SK-N-SH treated with all-trans-retinoic acid at 6 μM for 48 hours (cell line): ENCODE data around the gene RAB11FIP2.

Experiments
- ATAC-seq: fragments of 200-7000 bp; cut with Tn5 transposase; 3 replicates; pipeline ENCODE4 v1.9.1; 2020; ENCODE audit warnings: mild to moderate bottlenecking, moderate library complexity
- ARNTL ChIP-seq: fragments of 450-650 bp; formaldehyde crosslinking; IDR thresholded peaks from 2 replicates; pipeline ENCODE4 v1.5.0; 2020; ENCODE audit warnings: low read depth, mild to moderate bottlenecking, moderate library complexity, borderline replicate concordance
- BACH2 ChIP-seq: fragments of 250-450 bp; sonication (Bioruptor Pico); IDR thresholded peaks from 2 replicates; pipeline ENCODE4 v1.9.0; 2021; ENCODE audit warnings: mild to moderate bottlenecking, borderline replicate concordance
- CSDC2 ChIP-seq: fragments of 250-450 bp; sonication (Bioruptor Pico); IDR thresholded peaks from 2 replicates; pipeline ENCODE4 v1.5.0; 2020; ENCODE audit warnings: mild to moderate bottlenecking, moderate library complexity
- ESRRG ChIP-seq: fragments of 250-450 bp; sonication (Bioruptor Pico); IDR thresholded peaks from 2 replicates; pipeline ENCODE4 v1.6.1; 2021; ENCODE audit warnings: mild to moderate bottlenecking
- GLIS3 ChIP-seq: fragments of 250-450 bp; sonication (Bioruptor Pico); IDR thresholded peaks from 2 replicates; pipeline ENCODE4 v1.5.0; 2020; ENCODE audit warnings: mild to moderate bottlenecking, moderate library complexity
- ISL1 ChIP-seq: fragments of 250-450 bp; sonication (Bioruptor Pico); IDR thresholded peaks from 2 replicates; pipeline ENCODE4 v2.1.2; 2022; ENCODE audit warnings: mild to moderate bottlenecking, moderate library complexity
- PPARA ChIP-seq: fragments of 250-450 bp; sonication (Bioruptor Pico); IDR thresholded peaks from 2 replicates; pipeline ENCODE4 v1.5.0; 2020; ENCODE audit warnings: mild to moderate bottlenecking, borderline replicate concordance
- RARB ChIP-seq: fragments of 250-450 bp; sonication (Bioruptor Pico); IDR thresholded peaks from 2 replicates; pipeline ENCODE4 v1.8.0; 2021; ENCODE audit warnings: mild to moderate bottlenecking, moderate library complexity
- SNAI2 ChIP-seq: fragments of 250-450 bp; sonication (Bioruptor Pico); IDR thresholded peaks from 2 replicates; pipeline ENCODE4 v1.5.0; 2020; ENCODE audit warnings: mild to moderate bottlenecking, moderate library complexity
- TCF4 ChIP-seq: fragments of 250-450 bp; sonication (Bioruptor Pico); IDR thresholded peaks from 2 replicates; pipeline ENCODE4 v1.8.0; 2021; ENCODE audit warnings: mild to moderate bottlenecking, moderate library complexity, borderline replicate concordance
- TOX ChIP-seq: fragments of 250-450 bp; sonication (Bioruptor Pico); IDR thresholded peaks from 2 replicates; pipeline ENCODE4 v1.8.0; 2021; ENCODE audit warnings: mild to moderate bottlenecking, moderate library complexity, borderline replicate concordance
- ZC3H10 ChIP-seq: fragments of 250-450 bp; sonication (Bioruptor Pico); IDR thresholded peaks from 2 replicates; pipeline ENCODE4 v1.5.1; 2021; ENCODE audit warnings: mild to moderate bottlenecking, moderate library complexity
- ZFP3 ChIP-seq: fragments of 250-450 bp; sonication (Bioruptor Pico); IDR thresholded peaks from 2 replicates; pipeline ENCODE4 v1.5.0; 2020; ENCODE audit warnings: mild to moderate bottlenecking, moderate library complexity
- ZFP30 ChIP-seq: fragments of 450-650 bp; formaldehyde crosslinking; IDR thresholded peaks from 2 replicates; pipeline ENCODE4 v1.5.0; 2022; ENCODE audit warnings: mild to moderate bottlenecking, moderate library complexity
- ZNF70 ChIP-seq: fragments of 450-650 bp; formaldehyde crosslinking; IDR thresholded peaks from 2 replicates; pipeline ENCODE4 v1.5.0; 2020; ENCODE audit warnings: mild to moderate bottlenecking, moderate library complexity
- ZNF8 ChIP-seq: fragments of 450-650 bp; formaldehyde crosslinking; IDR thresholded peaks from 2 replicates; pipeline ENCODE4 v1.5.0; 2020; ENCODE audit warnings: mild to moderate bottlenecking, moderate library complexity
- TF ChIP-seq, protein P1 (sequence below): fragments of 250-450 bp; sonication (Bioruptor Pico); IDR thresholded peaks from 2 replicates; pipeline ENCODE4 v1.5.1; 2020; ENCODE audit warnings: low read depth, mild to moderate bottlenecking, moderate library complexity
- TF ChIP-seq, protein P2 (sequence below): fragments of 250-450 bp; sonication (Bioruptor Pico); IDR thresholded peaks from 2 replicates; pipeline ENCODE4 v1.8.0; 2020; ENCODE audit warnings: mild to moderate bottlenecking, moderate library complexity, borderline replicate concordance
- TF ChIP-seq, protein P3 (sequence below): fragments of 250-450 bp; sonication (Bioruptor Pico); IDR thresholded peaks from 2 replicates; pipeline ENCODE4 v1.8.0; 2021; ENCODE audit warnings: low read depth, mild to moderate bottlenecking, moderate library complexity, borderline replicate concordance
- TF ChIP-seq, protein P4 (sequence below): fragments of 250-450 bp; sonication (Bioruptor Pico); IDR thresholded peaks from 2 replicates; pipeline ENCODE4 v1.5.1; 2021; ENCODE audit warnings: mild to moderate bottlenecking, moderate library complexity
- TF ChIP-seq, protein P5 (sequence below): fragments of 250-450 bp; sonication (Bioruptor Pico); IDR thresholded peaks from 2 replicates; pipeline ENCODE4 v1.5.0; 2020; ENCODE audit warnings: mild to moderate bottlenecking, moderate library complexity

The RAB11FIP2 gene

DNA sequence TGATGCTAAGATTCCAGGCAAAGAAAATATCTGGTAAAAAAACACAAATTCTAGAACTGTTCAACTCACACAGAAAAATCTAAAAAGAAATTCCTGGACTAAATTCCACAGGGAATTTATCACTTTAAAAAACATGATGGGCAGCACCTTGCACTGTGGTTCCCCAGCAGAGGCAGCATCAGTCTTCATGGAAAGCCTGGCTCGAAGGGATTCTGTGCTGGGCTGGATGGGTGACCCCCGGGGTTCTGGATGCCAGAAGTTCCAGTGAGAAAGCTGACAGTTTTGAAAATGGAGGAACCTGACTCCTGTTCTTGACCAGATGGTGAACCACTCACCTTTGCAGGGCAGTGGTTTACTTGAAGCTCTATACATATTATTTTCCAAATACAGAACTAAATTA lies 52.0 kb downstream of the RAB11FIP2 start (continued):
- no peak for TF ChIP-seq ZFP30 (CRISPR knock-in tag)

DNA sequence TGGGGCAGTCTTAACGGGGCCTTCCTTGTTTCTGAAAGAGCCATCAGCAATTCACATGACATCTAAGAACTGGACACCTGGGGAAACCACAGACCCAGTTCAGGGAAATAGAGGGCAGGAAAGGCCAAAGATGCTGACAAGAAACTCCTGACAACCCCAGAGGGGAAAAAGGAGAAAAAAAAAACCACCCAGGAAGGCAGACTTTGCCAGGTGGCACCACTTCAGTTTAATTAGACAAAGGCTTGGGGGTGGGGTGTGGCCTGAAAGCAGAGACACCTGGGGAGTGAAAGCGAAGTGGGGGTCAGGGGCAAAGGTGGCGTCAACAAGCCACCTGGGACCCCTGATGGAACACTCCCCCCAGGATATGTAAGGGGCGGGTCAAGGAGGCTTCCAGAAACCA lies 53.6 kb downstream of the RAB11FIP2 start:
- TF ChIP-seq CSDC2 (CRISPR knock-in tag) (no peak), ZNF8 (CRISPR knock-in tag) (no peak), ESRRG (CRISPR knock-in tag) (no peak), ZNF70 (no peak), SNAI2 (CRISPR knock-in tag) (no peak), ISL1 (no peak), TCF4 (CRISPR knock-in tag) (no peak), ZC3H10 (CRISPR knock-in tag) (no peak), BACH2 (CRISPR knock-in tag) (no peak)
- TF ChIP-seq, protein P1, sequence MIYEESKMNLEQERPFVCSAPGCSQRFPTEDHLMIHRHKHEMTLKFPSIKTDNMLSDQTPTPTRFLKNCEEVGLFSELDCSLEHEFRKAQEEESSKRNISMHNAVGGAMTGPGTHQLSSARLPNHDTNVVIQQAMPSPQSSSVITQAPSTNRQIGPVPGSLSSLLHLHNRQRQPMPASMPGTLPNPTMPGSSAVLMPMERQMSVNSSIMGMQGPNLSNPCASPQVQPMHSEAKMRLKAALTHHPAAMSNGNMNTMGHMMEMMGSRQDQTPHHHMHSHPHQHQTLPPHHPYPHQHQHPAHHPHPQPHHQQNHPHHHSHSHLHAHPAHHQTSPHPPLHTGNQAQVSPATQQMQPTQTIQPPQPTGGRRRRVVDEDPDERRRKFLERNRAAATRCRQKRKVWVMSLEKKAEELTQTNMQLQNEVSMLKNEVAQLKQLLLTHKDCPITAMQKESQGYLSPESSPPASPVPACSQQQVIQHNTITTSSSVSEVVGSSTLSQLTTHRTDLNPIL = no peak
- TF ChIP-seq, protein P2, sequence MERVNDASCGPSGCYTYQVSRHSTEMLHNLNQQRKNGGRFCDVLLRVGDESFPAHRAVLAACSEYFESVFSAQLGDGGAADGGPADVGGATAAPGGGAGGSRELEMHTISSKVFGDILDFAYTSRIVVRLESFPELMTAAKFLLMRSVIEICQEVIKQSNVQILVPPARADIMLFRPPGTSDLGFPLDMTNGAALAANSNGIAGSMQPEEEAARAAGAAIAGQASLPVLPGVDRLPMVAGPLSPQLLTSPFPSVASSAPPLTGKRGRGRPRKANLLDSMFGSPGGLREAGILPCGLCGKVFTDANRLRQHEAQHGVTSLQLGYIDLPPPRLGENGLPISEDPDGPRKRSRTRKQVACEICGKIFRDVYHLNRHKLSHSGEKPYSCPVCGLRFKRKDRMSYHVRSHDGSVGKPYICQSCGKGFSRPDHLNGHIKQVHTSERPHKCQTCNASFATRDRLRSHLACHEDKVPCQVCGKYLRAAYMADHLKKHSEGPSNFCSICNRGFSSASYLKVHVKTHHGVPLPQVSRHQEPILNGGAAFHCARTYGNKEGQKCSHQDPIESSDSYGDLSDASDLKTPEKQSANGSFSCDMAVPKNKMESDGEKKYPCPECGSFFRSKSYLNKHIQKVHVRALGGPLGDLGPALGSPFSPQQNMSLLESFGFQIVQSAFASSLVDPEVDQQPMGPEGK (CRISPR knock-in tag) = no peak
- no peak for ATAC-seq

DNA sequence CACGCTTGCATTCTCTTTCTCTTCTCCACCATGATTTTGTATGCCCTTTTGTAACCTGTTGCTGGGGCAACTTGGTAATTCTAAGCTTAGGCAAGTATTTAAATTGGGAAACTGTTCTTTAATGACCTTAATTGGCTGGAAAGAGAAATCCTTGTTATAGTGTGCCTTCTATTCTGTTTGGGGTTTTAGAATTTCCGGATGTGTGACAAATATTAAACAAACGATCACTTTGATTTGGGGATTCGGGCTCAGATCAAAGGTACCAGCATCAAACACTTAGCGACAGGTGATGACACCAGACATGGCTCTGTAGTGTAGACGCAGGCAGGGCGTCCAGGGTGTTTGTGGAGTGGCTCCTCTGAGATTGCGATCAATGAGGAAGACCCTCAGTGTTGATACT lies 55.0 kb downstream of the RAB11FIP2 start:
- ATAC-seq = no peak
- no peak for TF ChIP-seq ZFP3
- no peak for TF ChIP-seq RARB (CRISPR knock-in tag)
- TF ChIP-seq, protein P3, sequence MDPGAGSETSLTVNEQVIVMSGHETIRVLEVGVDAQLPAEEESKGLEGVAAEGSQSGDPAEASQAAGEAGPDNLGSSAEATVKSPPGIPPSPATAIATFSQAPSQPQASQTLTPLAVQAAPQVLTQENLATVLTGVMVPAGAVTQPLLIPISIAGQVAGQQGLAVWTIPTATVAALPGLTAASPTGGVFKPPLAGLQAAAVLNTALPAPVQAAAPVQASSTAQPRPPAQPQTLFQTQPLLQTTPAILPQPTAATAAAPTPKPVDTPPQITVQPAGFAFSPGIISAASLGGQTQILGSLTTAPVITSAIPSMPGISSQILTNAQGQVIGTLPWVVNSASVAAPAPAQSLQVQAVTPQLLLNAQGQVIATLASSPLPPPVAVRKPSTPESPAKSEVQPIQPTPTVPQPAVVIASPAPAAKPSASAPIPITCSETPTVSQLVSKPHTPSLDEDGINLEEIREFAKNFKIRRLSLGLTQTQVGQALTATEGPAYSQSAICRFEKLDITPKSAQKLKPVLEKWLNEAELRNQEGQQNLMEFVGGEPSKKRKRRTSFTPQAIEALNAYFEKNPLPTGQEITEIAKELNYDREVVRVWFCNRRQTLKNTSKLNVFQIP (CRISPR knock-in tag) = no peak
- TF ChIP-seq ZNF70 = no peak
- no peak for TF ChIP-seq ZFP30 (CRISPR knock-in tag)
- TF ChIP-seq, protein P1 = no peak
- TF ChIP-seq ISL1 = no peak
- no peak for TF ChIP-seq TOX (CRISPR knock-in tag)
- TF ChIP-seq TCF4 (CRISPR knock-in tag) = no peak
- TF ChIP-seq, protein P4, sequence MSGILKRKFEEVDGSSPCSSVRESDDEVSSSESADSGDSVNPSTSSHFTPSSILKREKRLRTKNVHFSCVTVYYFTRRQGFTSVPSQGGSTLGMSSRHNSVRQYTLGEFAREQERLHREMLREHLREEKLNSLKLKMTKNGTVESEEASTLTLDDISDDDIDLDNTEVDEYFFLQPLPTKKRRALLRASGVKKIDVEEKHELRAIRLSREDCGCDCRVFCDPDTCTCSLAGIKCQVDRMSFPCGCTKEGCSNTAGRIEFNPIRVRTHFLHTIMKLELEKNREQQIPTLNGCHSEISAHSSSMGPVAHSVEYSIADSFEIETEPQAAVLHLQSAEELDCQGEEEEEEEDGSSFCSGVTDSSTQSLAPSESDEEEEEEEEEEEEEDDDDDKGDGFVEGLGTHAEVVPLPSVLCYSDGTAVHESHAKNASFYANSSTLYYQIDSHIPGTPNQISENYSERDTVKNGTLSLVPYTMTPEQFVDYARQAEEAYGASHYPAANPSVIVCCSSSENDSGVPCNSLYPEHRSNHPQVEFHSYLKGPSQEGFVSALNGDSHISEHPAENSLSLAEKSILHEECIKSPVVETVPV (CRISPR knock-in tag) = no peak

DNA sequence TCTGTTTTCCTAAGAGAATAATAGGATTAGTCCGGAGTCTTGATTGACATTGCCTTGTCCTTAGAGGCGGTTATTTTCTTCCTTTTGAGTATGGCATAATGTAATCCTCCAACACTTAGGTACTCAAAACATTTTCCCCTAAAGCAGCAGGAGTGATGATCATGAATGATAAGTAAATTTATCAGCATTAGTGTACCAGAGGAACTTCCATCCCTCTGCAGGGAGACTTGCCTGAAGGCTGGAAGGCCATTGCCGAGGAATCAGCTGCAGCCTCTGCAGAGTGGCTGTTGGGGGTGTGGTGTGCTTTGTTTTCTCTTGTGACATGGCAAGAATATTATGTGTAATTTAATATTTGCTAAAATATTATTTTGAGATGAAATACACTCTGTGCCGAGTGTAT lies 56.8 kb downstream of the RAB11FIP2 start:
- no peak for ATAC-seq
- TF ChIP-seq, protein P4 (CRISPR knock-in tag) = no peak
- TF ChIP-seq, protein P3 (CRISPR knock-in tag) = no peak
- no peak for TF ChIP-seq TCF4 (CRISPR knock-in tag)
- TF ChIP-seq, protein P1 = no peak
- no peak for TF ChIP-seq PPARA (CRISPR knock-in tag)
- TF ChIP-seq, protein P5, sequence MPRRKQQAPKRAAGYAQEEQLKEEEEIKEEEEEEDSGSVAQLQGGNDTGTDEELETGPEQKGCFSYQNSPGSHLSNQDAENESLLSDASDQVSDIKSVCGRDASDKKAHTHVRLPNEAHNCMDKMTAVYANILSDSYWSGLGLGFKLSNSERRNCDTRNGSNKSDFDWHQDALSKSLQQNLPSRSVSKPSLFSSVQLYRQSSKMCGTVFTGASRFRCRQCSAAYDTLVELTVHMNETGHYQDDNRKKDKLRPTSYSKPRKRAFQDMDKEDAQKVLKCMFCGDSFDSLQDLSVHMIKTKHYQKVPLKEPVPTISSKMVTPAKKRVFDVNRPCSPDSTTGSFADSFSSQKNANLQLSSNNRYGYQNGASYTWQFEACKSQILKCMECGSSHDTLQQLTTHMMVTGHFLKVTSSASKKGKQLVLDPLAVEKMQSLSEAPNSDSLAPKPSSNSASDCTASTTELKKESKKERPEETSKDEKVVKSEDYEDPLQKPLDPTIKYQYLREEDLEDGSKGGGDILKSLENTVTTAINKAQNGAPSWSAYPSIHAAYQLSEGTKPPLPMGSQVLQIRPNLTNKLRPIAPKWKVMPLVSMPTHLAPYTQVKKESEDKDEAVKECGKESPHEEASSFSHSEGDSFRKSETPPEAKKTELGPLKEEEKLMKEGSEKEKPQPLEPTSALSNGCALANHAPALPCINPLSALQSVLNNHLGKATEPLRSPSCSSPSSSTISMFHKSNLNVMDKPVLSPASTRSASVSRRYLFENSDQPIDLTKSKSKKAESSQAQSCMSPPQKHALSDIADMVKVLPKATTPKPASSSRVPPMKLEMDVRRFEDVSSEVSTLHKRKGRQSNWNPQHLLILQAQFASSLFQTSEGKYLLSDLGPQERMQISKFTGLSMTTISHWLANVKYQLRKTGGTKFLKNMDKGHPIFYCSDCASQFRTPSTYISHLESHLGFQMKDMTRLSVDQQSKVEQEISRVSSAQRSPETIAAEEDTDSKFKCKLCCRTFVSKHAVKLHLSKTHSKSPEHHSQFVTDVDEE = no peak
- TF ChIP-seq BACH2 (CRISPR knock-in tag) = no peak
- no peak for TF ChIP-seq ZNF8 (CRISPR knock-in tag)
- no peak for TF ChIP-seq ARNTL (CRISPR knock-in tag)
- TF ChIP-seq ZFP3 = no peak
- TF ChIP-seq GLIS3 (CRISPR knock-in tag) = no peak
- no peak for TF ChIP-seq RARB (CRISPR knock-in tag)
- no peak for TF ChIP-seq CSDC2 (CRISPR knock-in tag)
